HG02759 (cell line): ENCODE measurements around the gene PXYLP1.

Source experiments
- ATAC-seq: cut with Tn5 transposase; IDR thresholded peaks from one replicate; pipeline ENCODE4 v1.9.1; 2021; ENCODE audit warnings: mild to moderate bottlenecking, moderate library complexity; ENCODE audit not compliant: unreplicated experiment

Gene PXYLP1

GRCh38 chr3:141228395-141228794 is 3.2 kb upstream of the PXYLP1 start:
- no peak for ATAC-seq

GRCh38 chr3:141229132-141229531 is 2.5 kb upstream of the PXYLP1 start:
- no peak for ATAC-seq

- no peak for ATAC-seq
Measured at GRCh38 chr3:141230293-141230692, 1.3 kb upstream of the PXYLP1 start.

GRCh38 chr3:141231952-141232823 is 563 bp downstream of the PXYLP1 start:
- ATAC-seq: no peak

GRCh38 chr3:141233457-141234161 is 2.0 kb downstream of the PXYLP1 start:
- no peak for ATAC-seq

- ATAC-seq: no peak
Measured at GRCh38 chr3:141234283-141234682, 2.7 kb downstream of the PXYLP1 start.

GRCh38 chr3:141235661-141236171 is 4.1 kb downstream of the PXYLP1 start:
- ATAC-seq: no peak

- ATAC-seq: no peak
Measured at GRCh38 chr3:141236361-141236760, 4.7 kb downstream of the PXYLP1 start.

GRCh38 chr3:141237701-141238521 is 6.3 kb downstream of the PXYLP1 start:
- no peak for ATAC-seq

GRCh38 chr3:141239511-141240281 is 8.1 kb downstream of the PXYLP1 start:
- no peak for ATAC-seq

- no peak for ATAC-seq
Measured at GRCh38 chr3:141240286-141240685, 8.7 kb downstream of the PXYLP1 start.

- ATAC-seq: no peak
Measured at GRCh38 chr3:141240687-141241615, 9.3 kb downstream of the PXYLP1 start.

GRCh38 chr3:141241616-141242376 is 10.2 kb downstream of the PXYLP1 start:
- ATAC-seq: no peak

GRCh38 chr3:141242377-141243092 is 10.9 kb downstream of the PXYLP1 start:
- no peak for ATAC-seq

GRCh38 chr3:141243271-141243707 is 11.7 kb downstream of the PXYLP1 start:
- no peak for ATAC-seq

GRCh38 chr3:141246224-141246957 is 14.8 kb downstream of the PXYLP1 start:
- ATAC-seq: no peak

- ATAC-seq: no peak
Measured at GRCh38 chr3:141246958-141247301, 15.3 kb downstream of the PXYLP1 start.
